HepG2 (cell line): Measurements from ENCODE around the gene RUNX3. TPM values are rescaled to one million over a fixed set of nuclear protein-coding genes. Genes with fewer than 3 reads are reported as not detected.
A peak's percentile ranks its signal among the peaks of the same experiment; 100 is the strongest.

Experiments
- ATM ChIP-seq: fragments of 450-650 bp; IDR thresholded peaks from 2 replicates; pipeline ENCODE4 v1.7.1; 2017; ENCODE audit warnings: mild to moderate bottlenecking, borderline replicate concordance
- EZH2 ChIP-seq: conservative IDR thresholded peaks from 2 replicates; pipeline ENCODE4 v1.6.1; 2012; ENCODE audit warnings: mild to moderate bottlenecking, low read depth, low read length, moderate library complexity
- FOXC1 ChIP-seq: sonication (generic); formaldehyde crosslinking; IDR thresholded peaks from 2 replicates; pipeline ENCODE4 v1.8.0; 2022; ENCODE audit warnings: mild to moderate bottlenecking, missing genetic modification reagents, borderline replicate concordance
- FOXJ3 ChIP-seq: sonication (generic); formaldehyde crosslinking; IDR thresholded peaks from 2 replicates; pipeline ENCODE4 v1.4.0; 2020; ENCODE audit warnings: missing genetic modification reagents, mild to moderate bottlenecking, borderline replicate concordance
- FOXK1 ChIP-seq: sonication (generic); formaldehyde crosslinking; IDR thresholded peaks from 2 replicates; pipeline ENCODE4 v1.4.0; 2020; ENCODE audit warnings: low read depth, missing genetic modification reagents, borderline replicate concordance
- HHEX ChIP-seq: IDR thresholded peaks from 2 replicates; pipeline ENCODE4 v1.6.1; 2016; ENCODE audit warnings: control low read depth
- MAZ ChIP-seq, 2 experiments: sonication (generic) in 1 of 2; formaldehyde crosslinking in 1 of 2; IDR thresholded peaks; 2 replicates each; pipeline versions ENCODE4 v1.5.0 to v1.6.1; 2012 to 2020; ENCODE audit warnings: low read depth in 2 of 2, mild to moderate bottlenecking in 2 of 2, borderline replicate concordance in 1 of 2, improper control_type of control experiment in 1 of 2, low read length in 1 of 2, missing genetic modification reagents in 1 of 2, moderate library complexity in 1 of 2
- NFIB ChIP-seq: sonication (generic); formaldehyde crosslinking; IDR thresholded peaks from 2 replicates; pipeline ENCODE4 v1.9.0; 2021; ENCODE audit warnings: missing genetic modification reagents, mild to moderate bottlenecking, borderline replicate concordance
- NR2C2 ChIP-seq: sonication (generic); formaldehyde crosslinking; IDR thresholded peaks from 2 replicates; pipeline ENCODE4 v1.4.0; 2020; ENCODE audit warnings: missing genetic modification reagents, mild to moderate bottlenecking, moderate library complexity, borderline replicate concordance
- NR2F6 ChIP-seq, 2 experiments: IDR thresholded peaks; 2 replicates each; pipeline ENCODE4 v1.6.1; 2016; ENCODE audit warnings: antibody characterized with exemption in 1 of 2, mild to moderate bottlenecking in 1 of 2
- RELA ChIP-seq: sonication (generic); formaldehyde crosslinking; IDR thresholded peaks from 2 replicates; pipeline ENCODE4 v1.4.0; 2020; ENCODE audit warnings: missing genetic modification reagents
- SMC3 ChIP-seq: IDR thresholded peaks from 2 replicates; pipeline ENCODE4 v1.6.1; 2011; ENCODE audit warnings: low read length, improper control_type of control experiment
- ZNF513 ChIP-seq: sonication (generic); formaldehyde crosslinking; conservative IDR thresholded peaks from 2 replicates; pipeline ENCODE4 v1.5.0; 2020; ENCODE audit warnings: missing genetic modification reagents
- ZNF597 ChIP-seq: sonication (generic); formaldehyde crosslinking; IDR thresholded peaks from 2 replicates; pipeline ENCODE4 v1.5.0; 2020; ENCODE audit warnings: missing genetic modification reagents
- ZNF598 ChIP-seq: sonication (generic); formaldehyde crosslinking; IDR thresholded peaks from 2 replicates; pipeline ENCODE4 v1.5.1; 2020; ENCODE audit warnings: mild to moderate bottlenecking, missing genetic modification reagents, borderline replicate concordance
- ZNF768 ChIP-seq: sonication (generic); formaldehyde crosslinking; IDR thresholded peaks from 2 replicates; pipeline ENCODE4 v1.4.0; 2020; ENCODE audit warnings: missing genetic modification reagents
- polyA plus RNA-seq, 8 experiments: library from polyadenylated mRNA; depleted of rRNA in 3 of 8; stranded (reverse) in 7 of 8; unstranded in 1 of 8; fragments of >200 nt; fragmentation: Illumina TruSeq in 4 of 8; extraction: Trizol in 4 of 8; gene quantifications; 2 replicates each; pipeline versions ENCODE4 v1.2.1 to v1.2.3, GENCODE V29; 2011 to 2016; ENCODE audit warnings: low read depth in 4 of 8, missing spikeins in 1 of 8, mixed read lengths in 1 of 8; ENCODE audit not compliant: insufficient read depth in 1 of 8
- total RNA-seq, 5 experiments: library from RNA; depleted of rRNA; stranded (reverse); fragments of >200 nt; fragmentation: Illumina TruSeq; extraction: Trizol; gene quantifications; 2 replicates each; pipeline ENCODE4 v1.2.3, GENCODE V29; 2016; ENCODE audit warnings: low read depth in 1 of 5
- TF ChIP-seq, protein P1 (sequence below): sonication (generic); formaldehyde crosslinking; IDR thresholded peaks from 2 replicates; pipeline ENCODE4 v1.4.0; 2020; ENCODE audit warnings: missing genetic modification reagents
- TF ChIP-seq, protein P2 (sequence below): IDR thresholded peaks from 2 replicates; pipeline ENCODE4 v1.6.1; 2012; ENCODE audit warnings: low read depth, low read length, improper control_type of control experiment
- TF ChIP-seq, protein P3 (sequence below): sonication (generic); formaldehyde crosslinking; IDR thresholded peaks from 2 replicates; pipeline ENCODE4 v1.4.0; 2020; ENCODE audit warnings: low read depth, missing genetic modification reagents

RUNX3 gene
- total and polyA plus RNA-seq, 2 of the 13 experiments (the other 11 are each of a cell fraction or from before 2014, with no cell fraction given) = 0.04 to 0.22 TPM

- TF ChIP-seq ZNF768 (no peak), SMC3 (no peak), FOXC1 (CRISPR knock-in tag) (no peak), NR2F6 (IDR thresholded peaks at IDR 0.05) (peak; percentile 49), NR2F6 (CRISPR knock-in tag; IDR thresholded peaks at IDR 0.05) (peak; percentile 38), RELA (CRISPR knock-in tag) (no peak), ZNF598 (CRISPR knock-in tag) (no peak), ZNF513 (CRISPR knock-in tag) (no peak), EZH2 (no peak), NFIB (CRISPR knock-in tag) (no peak), HHEX (CRISPR knock-in tag) (no peak), FOXJ3 (CRISPR knock-in tag) (no peak), ZNF597 (CRISPR knock-in tag) (no peak), FOXK1 (CRISPR knock-in tag) (no peak; the same call in 1 of the 2 replicates), ATM (no peak), MAZ (IDR thresholded peaks at IDR 0.05; ENCODE audit: borderline replicate concordance, low read depth, low read length) (0 out of 2 replicates have a peak, but pooled peaks have one; percentile 30), MAZ (CRISPR knock-in tag; IDR thresholded peaks at IDR 0.05; ENCODE audit: low read depth) (no peak; the same call in 1 of the 2 replicates), NR2C2 (CRISPR knock-in tag) (no peak)
- TF ChIP-seq, protein P1, sequence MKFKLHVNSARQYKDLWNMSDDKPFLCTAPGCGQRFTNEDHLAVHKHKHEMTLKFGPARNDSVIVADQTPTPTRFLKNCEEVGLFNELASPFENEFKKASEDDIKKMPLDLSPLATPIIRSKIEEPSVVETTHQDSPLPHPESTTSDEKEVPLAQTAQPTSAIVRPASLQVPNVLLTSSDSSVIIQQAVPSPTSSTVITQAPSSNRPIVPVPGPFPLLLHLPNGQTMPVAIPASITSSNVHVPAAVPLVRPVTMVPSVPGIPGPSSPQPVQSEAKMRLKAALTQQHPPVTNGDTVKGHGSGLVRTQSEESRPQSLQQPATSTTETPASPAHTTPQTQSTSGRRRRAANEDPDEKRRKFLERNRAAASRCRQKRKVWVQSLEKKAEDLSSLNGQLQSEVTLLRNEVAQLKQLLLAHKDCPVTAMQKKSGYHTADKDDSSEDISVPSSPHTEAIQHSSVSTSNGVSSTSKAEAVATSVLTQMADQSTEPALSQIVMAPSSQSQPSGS (CRISPR knock-in tag) = peak; percentile 53; the same call in 1 of the 2 replicates
- TF ChIP-seq, protein P2, sequence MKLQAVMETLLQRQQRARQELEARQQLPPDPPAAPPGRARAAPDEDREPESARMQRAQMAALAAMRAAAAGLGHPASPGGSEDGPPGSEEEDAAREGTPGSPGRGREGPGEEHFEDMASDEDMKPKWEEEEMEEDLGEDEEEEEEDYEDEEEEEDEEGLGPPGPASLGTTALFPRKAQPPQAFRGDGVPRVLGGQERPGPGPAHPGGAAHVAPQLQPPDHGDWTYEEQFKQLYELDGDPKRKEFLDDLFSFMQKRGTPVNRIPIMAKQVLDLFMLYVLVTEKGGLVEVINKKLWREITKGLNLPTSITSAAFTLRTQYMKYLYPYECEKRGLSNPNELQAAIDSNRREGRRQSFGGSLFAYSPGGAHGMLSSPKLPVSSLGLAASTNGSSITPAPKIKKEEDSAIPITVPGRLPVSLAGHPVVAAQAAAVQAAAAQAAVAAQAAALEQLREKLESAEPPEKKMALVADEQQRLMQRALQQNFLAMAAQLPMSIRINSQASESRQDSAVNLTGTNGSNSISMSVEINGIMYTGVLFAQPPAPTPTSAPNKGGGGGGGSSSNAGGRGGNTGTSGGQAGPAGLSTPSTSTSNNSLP = no peak
- TF ChIP-seq, protein P3, sequence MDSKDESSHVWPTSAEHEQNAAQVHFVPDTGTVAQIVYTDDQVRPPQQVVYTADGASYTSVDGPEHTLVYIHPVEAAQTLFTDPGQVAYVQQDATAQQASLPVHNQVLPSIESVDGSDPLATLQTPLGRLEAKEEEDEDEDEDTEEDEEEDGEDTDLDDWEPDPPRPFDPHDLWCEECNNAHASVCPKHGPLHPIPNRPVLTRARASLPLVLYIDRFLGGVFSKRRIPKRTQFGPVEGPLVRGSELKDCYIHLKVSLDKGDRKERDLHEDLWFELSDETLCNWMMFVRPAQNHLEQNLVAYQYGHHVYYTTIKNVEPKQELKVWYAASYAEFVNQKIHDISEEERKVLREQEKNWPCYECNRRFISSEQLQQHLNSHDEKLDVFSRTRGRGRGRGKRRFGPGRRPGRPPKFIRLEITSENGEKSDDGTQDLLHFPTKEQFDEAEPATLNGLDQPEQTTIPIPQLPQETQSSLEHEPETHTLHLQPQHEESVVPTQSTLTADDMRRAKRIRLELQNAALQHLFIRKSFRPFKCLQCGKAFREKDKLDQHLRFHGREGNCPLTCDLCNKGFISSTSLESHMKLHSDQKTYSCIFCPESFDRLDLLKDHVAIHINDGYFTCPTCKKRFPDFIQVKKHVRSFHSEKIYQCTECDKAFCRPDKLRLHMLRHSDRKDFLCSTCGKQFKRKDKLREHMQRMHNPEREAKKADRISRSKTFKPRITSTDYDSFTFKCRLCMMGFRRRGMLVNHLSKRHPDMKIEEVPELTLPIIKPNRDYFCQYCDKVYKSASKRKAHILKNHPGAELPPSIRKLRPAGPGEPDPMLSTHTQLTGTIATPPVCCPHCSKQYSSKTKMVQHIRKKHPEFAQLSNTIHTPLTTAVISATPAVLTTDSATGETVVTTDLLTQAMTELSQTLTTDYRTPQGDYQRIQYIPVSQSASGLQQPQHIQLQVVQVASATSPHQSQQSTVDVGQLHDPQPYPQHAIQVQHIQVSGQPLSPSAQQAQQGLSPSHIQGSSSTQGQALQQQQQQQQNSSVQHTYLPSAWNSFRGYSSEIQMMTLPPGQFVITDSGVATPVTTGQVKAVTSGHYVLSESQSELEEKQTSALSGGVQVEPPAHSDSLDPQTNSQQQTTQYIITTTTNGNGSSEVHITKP (CRISPR knock-in tag) = no peak
Observed at GRCh38 chr1:24915816-24916602, 14.1 kb downstream of the RUNX3 start (continued).
